HG03175 (cell line): Measurements from ENCODE around the gene UROC1.

Experiments
- ATAC-seq: cut with Tn5 transposase; IDR thresholded peaks from one replicate; pipeline ENCODE4 v1.9.1; 2021; ENCODE audit warnings: mild to moderate bottlenecking, moderate library complexity; ENCODE audit not compliant: unreplicated experiment

Gene UROC1

GRCh38 chr3:126446301-126446700 is 71.3 kb downstream of the UROC1 start:
- ATAC-seq = no peak

GRCh38 chr3:126445506-126445905 is 72.1 kb downstream of the UROC1 start:
- no peak for ATAC-seq

GRCh38 chr3:126442856-126443242 is 74.7 kb downstream of the UROC1 start:
- no peak for ATAC-seq

GRCh38 chr3:126442094-126442855 is 75.3 kb downstream of the UROC1 start:
- no peak for ATAC-seq

- no peak for ATAC-seq
These were observed 76.2 kb downstream of the UROC1 start for GRCh38 chr3:126441256-126441880.

GRCh38 chr3:126440709-126440995 is 76.9 kb downstream of the UROC1 start:
- no peak for ATAC-seq

- ATAC-seq = no peak
These were observed 77.4 kb downstream of the UROC1 start for GRCh38 chr3:126439968-126440708.

- ATAC-seq = no peak
These were observed 78.1 kb downstream of the UROC1 start for GRCh38 chr3:126439346-126439967.

GRCh38 chr3:126438746-126439145 is 78.8 kb downstream of the UROC1 start:
- ATAC-seq = no peak

- ATAC-seq = no peak
These were observed 79.4 kb downstream of the UROC1 start for GRCh38 chr3:126438186-126438585.

- no peak for ATAC-seq
These were observed 80.5 kb downstream of the UROC1 start for GRCh38 chr3:126436826-126437717.

- no peak for ATAC-seq
These were observed 81.9 kb downstream of the UROC1 start for GRCh38 chr3:126435456-126436315.

- ATAC-seq = no peak
These were observed 82.6 kb downstream of the UROC1 start for GRCh38 chr3:126434931-126435411.

- no peak for ATAC-seq
These were observed 83.3 kb downstream of the UROC1 start for GRCh38 chr3:126434264-126434590.

GRCh38 chr3:126433496-126434263 is 83.9 kb downstream of the UROC1 start:
- ATAC-seq = no peak

GRCh38 chr3:126433105-126433430 is 84.5 kb downstream of the UROC1 start:
- ATAC-seq = no peak

GRCh38 chr3:126432361-126433104 is 85.0 kb downstream of the UROC1 start:
- ATAC-seq = no peak
